Calu3 (cell line): Measurements from ENCODE around the gene GJB1. TPM values are rescaled to one million over a fixed set of nuclear protein-coding genes. Genes with fewer than 3 reads are reported as not detected.
"Not testable (repeated sequence)": the region's sequence is repeated elsewhere in the genome, so short reads cannot be mapped to it uniquely, and the experiment has no call there.

Experiments
- BruUV-seq: library from RNA; stranded (reverse); fragments of 400-500 nt; replicated peaks from 2 replicates; lab custom pipeline; 2021; lab: Mats Ljungman, UMichigan
- CTCF ChIA-PET: fragments of 300-600 bp; sonication (Branson Sonifier 250); formaldehyde crosslinking; loops from one replicate; lab custom pipeline; 2022; ENCODE audit warnings: antibody characterized with exemption; lab: Charles Lee
- DNase-seq: peaks from one replicate; pipeline ENCODE4 v3.0.0; 2022
- H3K27ac Mint-ChIP-seq: one replicate; pipeline ENCODE4 v1.8.0; 2022; ENCODE audit warnings: mixed read lengths; ENCODE audit not compliant: unreplicated experiment
- H3K27me3 Mint-ChIP-seq: one replicate; pipeline ENCODE4 v1.8.0; 2022; ENCODE audit warnings: mixed read lengths; ENCODE audit not compliant: unreplicated experiment
- H3K36me3 Mint-ChIP-seq: one replicate; pipeline ENCODE4 v1.8.0; 2022; ENCODE audit warnings: mild to moderate bottlenecking, moderate library complexity, mixed read lengths; ENCODE audit not compliant: insufficient read depth, unreplicated experiment
- H3K4me1 Mint-ChIP-seq: one replicate; pipeline ENCODE4 v1.8.0; 2022; ENCODE audit warnings: mild to moderate bottlenecking, low read depth, mixed read lengths; ENCODE audit not compliant: unreplicated experiment
- H3K4me3 Mint-ChIP-seq: one replicate; pipeline ENCODE4 v1.8.0; 2022; ENCODE audit warnings: mild to moderate bottlenecking, low read depth, moderate library complexity, mixed read lengths; ENCODE audit not compliant: unreplicated experiment
- H3K9me3 Mint-ChIP-seq: one replicate; pipeline ENCODE4 v1.8.0; 2022; ENCODE audit warnings: low read depth, mixed read lengths; ENCODE audit not compliant: unreplicated experiment
- intact Hi-C: fragments of 100-400 bp; cut with micrococcal nuclease; formaldehyde crosslinking; loops from one replicate; pipeline ENCODE4 v1.10.0; 2022; ENCODE audit not compliant: unreplicated experiment
- total RNA-seq: library from RNA; stranded (reverse); gene quantifications from 2 replicates; pipeline ENCODE4 v1.2.3, GENCODE V29; 2022
- TF ChIP-seq, protein P1 (sequence below): fragments of 200-600 bp; IDR thresholded peaks from one replicate; pipeline ENCODE4 v1.8.0; 2022; ENCODE audit warnings: antibody characterized with exemption; ENCODE audit not compliant: unreplicated experiment

GJB1 gene
- total RNA-seq, 1 experiment from 2014 or later: 80.4 TPM

DNA sequence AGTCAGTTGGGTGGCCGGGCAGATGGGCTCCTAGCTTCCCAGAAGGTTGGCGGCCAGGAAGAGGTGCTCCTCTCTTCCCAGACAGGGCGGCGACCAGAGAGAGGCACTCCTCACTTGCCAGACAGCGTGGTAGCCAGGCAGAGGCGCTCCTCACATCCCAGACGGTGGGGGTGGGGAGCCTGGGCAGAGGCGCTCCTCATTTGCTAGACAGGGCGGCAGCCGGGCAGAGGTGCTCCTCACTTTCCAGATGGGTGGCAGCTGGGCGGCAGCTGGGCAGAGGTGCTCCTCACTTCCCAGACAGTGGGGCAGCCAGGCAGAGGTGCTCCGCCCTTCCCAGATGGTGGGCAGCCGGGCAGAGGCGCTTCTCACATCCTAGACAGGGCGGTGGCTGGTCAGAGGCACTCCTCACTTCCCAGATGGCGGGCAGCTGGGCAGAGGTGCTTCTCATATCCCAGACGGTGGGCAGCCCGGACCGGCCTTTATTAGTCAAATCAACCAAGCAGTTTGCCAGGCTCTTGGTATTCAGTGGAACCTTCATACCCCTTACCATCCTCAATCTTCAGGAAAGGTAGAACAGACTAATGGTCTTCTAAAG is 46.9 kb downstream of the GJB1 start:
- Mint-ChIP-seq H3K27ac (no peak overlapping the region), H3K36me3 (no peaks in the 10 kb centered on the region), H3K9me3 (no peaks in the 10 kb centered on the region), H3K27me3 (no peaks in the 10 kb centered on the region), H3K4me3 (no peak overlapping the region), H3K4me1 (no peaks in the 10 kb centered on the region)
- no TSS peak for BruUV-seq
- intact Hi-C loops: no loop called here
- DNase-seq: no peak
- CTCF ChIA-PET: no interaction called here
- TF ChIP-seq, protein P1, sequence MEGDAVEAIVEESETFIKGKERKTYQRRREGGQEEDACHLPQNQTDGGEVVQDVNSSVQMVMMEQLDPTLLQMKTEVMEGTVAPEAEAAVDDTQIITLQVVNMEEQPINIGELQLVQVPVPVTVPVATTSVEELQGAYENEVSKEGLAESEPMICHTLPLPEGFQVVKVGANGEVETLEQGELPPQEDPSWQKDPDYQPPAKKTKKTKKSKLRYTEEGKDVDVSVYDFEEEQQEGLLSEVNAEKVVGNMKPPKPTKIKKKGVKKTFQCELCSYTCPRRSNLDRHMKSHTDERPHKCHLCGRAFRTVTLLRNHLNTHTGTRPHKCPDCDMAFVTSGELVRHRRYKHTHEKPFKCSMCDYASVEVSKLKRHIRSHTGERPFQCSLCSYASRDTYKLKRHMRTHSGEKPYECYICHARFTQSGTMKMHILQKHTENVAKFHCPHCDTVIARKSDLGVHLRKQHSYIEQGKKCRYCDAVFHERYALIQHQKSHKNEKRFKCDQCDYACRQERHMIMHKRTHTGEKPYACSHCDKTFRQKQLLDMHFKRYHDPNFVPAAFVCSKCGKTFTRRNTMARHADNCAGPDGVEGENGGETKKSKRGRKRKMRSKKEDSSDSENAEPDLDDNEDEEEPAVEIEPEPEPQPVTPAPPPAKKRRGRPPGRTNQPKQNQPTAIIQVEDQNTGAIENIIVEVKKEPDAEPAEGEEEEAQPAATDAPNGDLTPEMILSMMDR: no peak

DNA sequence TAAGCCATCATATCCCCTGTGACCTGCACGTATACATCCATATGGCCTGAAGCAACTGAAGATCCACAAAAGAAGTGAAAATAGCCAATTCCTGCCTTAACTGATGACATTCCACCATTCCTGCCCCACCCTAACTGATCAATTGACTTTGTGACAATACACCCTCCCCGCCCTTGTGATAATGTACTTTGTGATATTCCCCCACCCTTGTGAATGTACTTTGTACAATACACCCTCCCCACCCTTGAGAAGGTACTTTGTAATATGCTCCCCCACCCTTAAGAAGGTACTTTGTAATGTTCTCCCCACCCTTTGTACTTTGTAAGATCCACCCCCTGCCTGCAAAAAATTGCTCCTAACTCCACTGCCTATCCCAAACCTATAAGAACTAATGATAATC is 49.3 kb downstream of the GJB1 start:
- not testable (repeated sequence) for H3K9me3 Mint-ChIP-seq, H3K36me3 Mint-ChIP-seq, H3K27me3 Mint-ChIP-seq

More for the DNA sequence above, 49.3 kb downstream of the GJB1 start:
- H3K4me3 Mint-ChIP-seq, CTCF ChIA-PET, DNase-seq, H3K4me1 Mint-ChIP-seq, intact Hi-C loops, BruUV-seq, H3K27ac Mint-ChIP-seq: not testable (repeated sequence)

Other genes with a start within 250 kb of the GJB1 start
- gene SNX12, start 154.9 kb upstream of the GJB1 start, total RNA-seq: 82.7 and 82.8 TPM in 2 replicates
- gene FOXO4, start 127.4 kb upstream of the GJB1 start, total RNA-seq: 7.8 and 9.8 TPM in 2 replicates
- not detected in 2 replicates for gene CXorf65, start 116.5 kb upstream of the GJB1 start, total RNA-seq
- 0.57 and 3.6 TPM in 2 replicates for gene IL2RG, start 111.6 kb upstream of the GJB1 start, total RNA-seq
- 53.3 and 56.2 TPM in 2 replicates for gene MED12, start 104.6 kb upstream of the GJB1 start, total RNA-seq
- 2.1 and 2.3 TPM in 2 replicates for gene NLGN3, start 78.4 kb upstream of the GJB1 start, total RNA-seq
- gene ZMYM3, start 30.9 kb downstream of the GJB1 start, total RNA-seq: 42.9 and 45.7 TPM in 2 replicates
- gene NONO, start 60.4 kb downstream of the GJB1 start, total RNA-seq: 520 and 576 TPM in 2 replicates
- gene ITGB1BP2, start 78.5 kb downstream of the GJB1 start, total RNA-seq: 7.1 and 8.1 TPM in 2 replicates
- gene TAF1, start 143.1 kb downstream of the GJB1 start, total RNA-seq: 50.3 and 54.9 TPM in 2 replicates